Omental fat pad (tissue), 4 donors: ENCODE measurements around the gene DTNBP1. TPM values are rescaled to one million over a fixed set of nuclear protein-coding genes. Genes with fewer than 3 reads are reported as not detected.
A peak's percentile ranks its signal among the peaks of the same experiment; 100 is the strongest.

Experiments used
- ATAC-seq: fragments of 150-250 bp; one replicate; pipeline ENCODE4 v1.9.1; 2016; ENCODE audit warnings: mild to moderate bottlenecking, moderate library complexity; ENCODE audit not compliant: low FRiP score
- DNase-seq: peaks from one replicate; pipeline ENCODE4 v3.0.0-alpha.2; 2019; ENCODE audit warnings: low spot score
- total RNA-seq, 4 donors: library from RNA; depleted of rRNA; stranded (reverse); fragments of >200 nt; gene quantifications; one replicate each; pipeline ENCODE4 v1.1.0, GENCODE V29; 2016
- TF ChIP-seq, protein P1 (sequence below), 3 donors: fragments of 450-650 bp; IDR thresholded peaks; one replicate each; pipeline ENCODE4 v1.5.1; 2016 to 2017; ENCODE audit warnings: antibody characterized with exemption in 3 of 3, mild to moderate bottlenecking in 3 of 3, moderate library complexity in 2 of 3

The DTNBP1 gene
- total RNA-seq, 4 donors from 2014 or later, result 5.9 to 13.9 (median 10.4) TPM

DNA sequence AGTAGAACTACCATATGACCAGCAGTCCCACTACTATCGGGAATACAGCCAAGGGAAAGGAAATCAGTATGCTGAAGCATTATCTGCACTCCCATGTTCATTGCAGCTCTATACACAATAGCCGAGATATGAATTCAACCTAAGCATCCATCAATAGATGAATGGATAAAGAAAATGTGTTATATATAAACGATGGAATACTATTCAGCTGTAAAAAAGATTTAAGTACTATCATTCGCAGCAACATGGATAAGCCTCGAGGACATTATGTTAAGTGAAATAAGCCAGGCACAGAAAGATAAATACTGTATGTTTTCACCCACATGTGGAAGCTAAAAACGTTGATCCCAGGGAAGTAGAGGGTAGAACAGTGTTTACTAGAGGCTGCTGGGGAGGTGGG lies 44.1 kb downstream of the DTNBP1 start:
- TF ChIP-seq, protein P1, sequence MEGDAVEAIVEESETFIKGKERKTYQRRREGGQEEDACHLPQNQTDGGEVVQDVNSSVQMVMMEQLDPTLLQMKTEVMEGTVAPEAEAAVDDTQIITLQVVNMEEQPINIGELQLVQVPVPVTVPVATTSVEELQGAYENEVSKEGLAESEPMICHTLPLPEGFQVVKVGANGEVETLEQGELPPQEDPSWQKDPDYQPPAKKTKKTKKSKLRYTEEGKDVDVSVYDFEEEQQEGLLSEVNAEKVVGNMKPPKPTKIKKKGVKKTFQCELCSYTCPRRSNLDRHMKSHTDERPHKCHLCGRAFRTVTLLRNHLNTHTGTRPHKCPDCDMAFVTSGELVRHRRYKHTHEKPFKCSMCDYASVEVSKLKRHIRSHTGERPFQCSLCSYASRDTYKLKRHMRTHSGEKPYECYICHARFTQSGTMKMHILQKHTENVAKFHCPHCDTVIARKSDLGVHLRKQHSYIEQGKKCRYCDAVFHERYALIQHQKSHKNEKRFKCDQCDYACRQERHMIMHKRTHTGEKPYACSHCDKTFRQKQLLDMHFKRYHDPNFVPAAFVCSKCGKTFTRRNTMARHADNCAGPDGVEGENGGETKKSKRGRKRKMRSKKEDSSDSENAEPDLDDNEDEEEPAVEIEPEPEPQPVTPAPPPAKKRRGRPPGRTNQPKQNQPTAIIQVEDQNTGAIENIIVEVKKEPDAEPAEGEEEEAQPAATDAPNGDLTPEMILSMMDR (IDR thresholded peaks at IDR 0.05), result no peak
- ATAC-seq (no peak), DNase-seq (no peak)

DNA sequence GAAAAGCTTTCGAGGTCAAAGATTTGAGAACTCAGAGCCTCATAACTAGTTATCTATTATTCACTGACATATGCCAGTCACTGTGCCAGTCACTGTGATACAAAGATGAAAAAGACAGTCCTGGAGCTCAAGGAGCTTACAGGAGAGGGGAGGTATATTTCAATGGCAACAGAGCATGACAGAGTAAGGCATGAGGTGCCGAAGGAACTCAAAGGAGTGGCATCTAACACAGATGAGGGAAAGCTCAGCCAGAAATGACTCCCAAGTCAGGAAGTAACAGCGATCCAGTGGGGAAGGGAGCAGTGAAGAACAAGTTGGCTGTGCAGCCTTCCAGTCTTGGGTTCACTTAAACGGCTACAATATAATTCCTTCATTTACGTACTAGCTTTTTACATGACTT lies 46.6 kb downstream of the DTNBP1 start:
- DNase-seq, result no peak
- ATAC-seq, result no peak
- TF ChIP-seq, protein P1 (IDR thresholded peaks at IDR 0.05), result no peak

DNA sequence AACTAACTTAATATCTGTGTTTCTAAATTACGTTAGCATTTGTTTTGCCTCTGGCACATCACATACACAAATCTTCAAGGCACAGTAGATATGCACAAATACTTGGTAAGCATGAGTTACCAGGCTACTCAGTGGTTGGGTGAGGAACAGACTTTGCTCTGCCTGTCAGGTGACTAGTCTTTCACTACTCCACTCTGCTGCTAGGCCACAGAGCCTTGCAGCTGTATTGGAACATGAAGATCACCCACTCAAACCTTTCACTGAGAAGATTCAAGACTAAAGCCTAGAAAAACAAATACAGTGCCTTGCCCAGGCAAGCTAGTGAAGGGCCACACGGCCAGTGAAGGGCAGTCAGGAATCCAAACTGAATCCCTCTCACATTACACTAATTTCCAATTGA lies 47.0 kb downstream of the DTNBP1 start:
- no peak for ATAC-seq
- no peak for DNase-seq
- TF ChIP-seq, protein P1 (IDR thresholded peaks at IDR 0.05), result no peak

DNA sequence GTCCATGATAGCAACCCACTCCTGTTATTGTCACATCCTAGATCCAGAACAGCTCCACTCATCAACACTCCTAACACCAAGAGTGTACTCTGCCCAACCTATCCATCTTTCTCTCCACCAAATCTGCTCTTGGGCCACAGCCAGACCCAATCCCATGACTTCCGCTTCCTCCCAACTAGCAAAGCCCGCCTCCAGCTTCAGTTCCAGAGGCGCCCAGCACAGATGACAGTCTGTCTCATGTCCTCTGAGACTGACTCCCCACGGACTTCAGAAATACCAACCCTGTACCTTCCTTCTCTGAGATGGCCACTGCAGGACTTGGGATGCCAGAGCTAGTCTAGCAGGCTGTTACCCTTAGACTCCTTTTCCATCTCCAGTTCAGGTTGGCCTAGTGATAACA lies 48.6 kb downstream of the DTNBP1 start:
- DNase-seq (no peak), ATAC-seq (no peak)
- TF ChIP-seq, protein P1 (IDR thresholded peaks at IDR 0.05), result no peak

DNA sequence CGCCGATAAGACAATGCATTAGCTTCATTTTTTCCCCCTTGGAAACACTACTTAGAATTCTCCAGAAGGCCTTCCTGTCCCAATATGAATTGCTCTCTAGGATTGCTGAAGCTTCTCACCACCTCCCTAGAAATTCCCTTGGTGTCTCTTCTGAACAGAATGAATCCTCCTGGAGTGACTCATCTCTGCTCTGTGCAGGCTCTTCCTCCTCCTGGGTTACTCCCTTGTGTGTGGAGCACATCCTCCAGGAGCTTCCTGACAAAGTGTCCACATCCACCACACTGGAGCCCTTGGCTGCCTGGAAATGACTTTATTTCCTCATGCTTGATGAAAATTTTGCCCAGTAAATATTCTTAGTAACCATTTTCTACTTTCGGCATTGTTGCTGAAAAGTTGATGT lies 54.4 kb downstream of the DTNBP1 start:
- DNase-seq (no peak), ATAC-seq (peak; percentile 98)
- TF ChIP-seq, protein P1 (IDR thresholded peaks at IDR 0.05), result no peak

DNA sequence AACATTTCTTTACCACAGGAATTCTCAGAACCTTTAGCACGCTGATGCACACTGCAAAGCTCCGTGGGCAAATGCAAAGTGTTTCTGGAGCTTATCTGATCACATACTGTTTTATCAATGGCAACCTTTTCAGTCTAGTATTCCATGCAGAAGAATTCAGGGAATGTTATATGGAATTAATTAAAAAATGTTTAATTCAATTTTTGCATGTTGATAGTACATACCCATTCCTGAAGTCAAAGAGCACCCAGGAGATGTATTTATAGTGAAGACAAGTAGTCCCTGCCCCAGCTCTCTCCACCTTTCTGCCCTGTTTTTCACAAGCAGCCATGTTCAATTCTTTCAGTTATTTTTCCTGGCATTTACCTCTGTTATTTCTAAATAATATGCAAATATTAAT lies 55.2 kb downstream of the DTNBP1 start:
- no peak for DNase-seq
- ATAC-seq, result no peak
- TF ChIP-seq, protein P1 (IDR thresholded peaks at IDR 0.05), result no peak

DNA sequence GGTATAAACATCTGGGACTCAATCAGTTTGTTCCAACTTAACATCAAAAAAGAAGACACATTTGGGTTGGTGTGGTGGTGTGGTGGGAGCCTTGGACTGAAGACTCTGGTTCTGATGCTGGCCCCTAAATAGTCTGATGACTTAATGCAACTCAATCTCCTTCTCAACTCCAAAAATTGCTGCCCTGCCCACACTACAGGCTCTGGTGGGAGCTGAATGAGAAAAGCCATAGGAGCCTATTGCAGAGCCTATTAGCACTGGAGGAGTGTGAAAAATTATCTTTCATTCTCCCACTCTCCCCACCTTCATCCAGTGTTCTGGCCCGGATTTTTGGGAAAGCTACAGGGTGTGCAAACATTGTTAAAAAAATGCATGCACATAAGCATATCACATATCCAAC lies 56.5 kb downstream of the DTNBP1 start:
- TF ChIP-seq, protein P1 (IDR thresholded peaks at IDR 0.05), result no peak
- no peak for ATAC-seq

More for the DNA sequence above, 56.5 kb downstream of the DTNBP1 start:
- DNase-seq, result no peak
